GM10266 (cell line): ENCODE measurements around the gene HMGCLL1.

ENCODE experiments used
- DNase-seq: peaks from one replicate; pipeline ENCODE4 v3.0.0; 2012; ENCODE audit errors: extremely low spot score
- CTCF ChIP-seq: IDR thresholded peaks from 2 replicates; pipeline ENCODE4 v1.5.1; 2012; ENCODE audit warnings: mild to moderate bottlenecking, low read depth; ENCODE audit not compliant: control insufficient read depth, insufficient read depth; ENCODE audit errors: missing control alignments

Gene HMGCLL1

GRCh38 chr6:55388211-55388610 is 190.8 kb downstream of the HMGCLL1 start:
- DNase-seq: no peak
- no peak for TF ChIP-seq CTCF
